PFSK-1 (cell line): Measurements from ENCODE around the gene XK.

Source experiments
- POLR2AphosphoS5 ChIP-seq: IDR thresholded peaks from 2 replicates; pipeline ENCODE4 v1.6.1; 2012; ENCODE audit warnings: low read depth, mild to moderate bottlenecking, control low read depth, low read length, moderate library complexity
- TAF1 ChIP-seq: IDR thresholded peaks from 2 replicates; pipeline ENCODE4 v1.6.1; 2012; ENCODE audit warnings: low read length, control low read depth, borderline replicate concordance; ENCODE audit not compliant: insufficient read depth
- TF ChIP-seq, protein P1 (sequence below), 2 experiments: IDR thresholded peaks; 2 replicates each; pipeline versions ENCODE4 v1.6.1 to v1.8.0; 2011 to 2012; ENCODE audit warnings: low read depth in 2 of 2, low read length in 2 of 2, control low read depth in 1 of 2, inconsistent platforms in 1 of 2, mild to moderate bottlenecking in 1 of 2, moderate library complexity in 1 of 2; ENCODE audit not compliant: insufficient read depth in 1 of 2

- TF ChIP-seq, protein P1, sequence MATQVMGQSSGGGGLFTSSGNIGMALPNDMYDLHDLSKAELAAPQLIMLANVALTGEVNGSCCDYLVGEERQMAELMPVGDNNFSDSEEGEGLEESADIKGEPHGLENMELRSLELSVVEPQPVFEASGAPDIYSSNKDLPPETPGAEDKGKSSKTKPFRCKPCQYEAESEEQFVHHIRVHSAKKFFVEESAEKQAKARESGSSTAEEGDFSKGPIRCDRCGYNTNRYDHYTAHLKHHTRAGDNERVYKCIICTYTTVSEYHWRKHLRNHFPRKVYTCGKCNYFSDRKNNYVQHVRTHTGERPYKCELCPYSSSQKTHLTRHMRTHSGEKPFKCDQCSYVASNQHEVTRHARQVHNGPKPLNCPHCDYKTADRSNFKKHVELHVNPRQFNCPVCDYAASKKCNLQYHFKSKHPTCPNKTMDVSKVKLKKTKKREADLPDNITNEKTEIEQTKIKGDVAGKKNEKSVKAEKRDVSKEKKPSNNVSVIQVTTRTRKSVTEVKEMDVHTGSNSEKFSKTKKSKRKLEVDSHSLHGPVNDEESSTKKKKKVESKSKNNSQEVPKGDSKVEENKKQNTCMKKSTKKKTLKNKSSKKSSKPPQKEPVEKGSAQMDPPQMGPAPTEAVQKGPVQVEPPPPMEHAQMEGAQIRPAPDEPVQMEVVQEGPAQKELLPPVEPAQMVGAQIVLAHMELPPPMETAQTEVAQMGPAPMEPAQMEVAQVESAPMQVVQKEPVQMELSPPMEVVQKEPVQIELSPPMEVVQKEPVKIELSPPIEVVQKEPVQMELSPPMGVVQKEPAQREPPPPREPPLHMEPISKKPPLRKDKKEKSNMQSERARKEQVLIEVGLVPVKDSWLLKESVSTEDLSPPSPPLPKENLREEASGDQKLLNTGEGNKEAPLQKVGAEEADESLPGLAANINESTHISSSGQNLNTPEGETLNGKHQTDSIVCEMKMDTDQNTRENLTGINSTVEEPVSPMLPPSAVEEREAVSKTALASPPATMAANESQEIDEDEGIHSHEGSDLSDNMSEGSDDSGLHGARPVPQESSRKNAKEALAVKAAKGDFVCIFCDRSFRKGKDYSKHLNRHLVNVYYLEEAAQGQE (IDR thresholded peaks at IDR 0.05; ENCODE audit: insufficient read depth in 1 of 2, low read depth in 2 of 2, low read length in 2 of 2), result no peak
- TF ChIP-seq TAF1 (no peak), POLR2AphosphoS5 (no peak)
These were observed 26.4 kb downstream of the XK start for GRCh38 chrX:37711991-37712390.
